ENCODE data around the gene NFATC1.

The NFATC1 gene

GRCh38 chr18:79447703-79448367 lies 52.1 kb downstream of the NFATC1 start:
- Histone ChIP-seq H3K4me1 (ENCODE audit: control insufficient read depth, insufficient read depth, low read length, poor library complexity, severe bottlenecking) (peaks cover 23% of the 10 kb centered on the region), H3K4me3 (ENCODE audit: extremely low read depth, insufficient read depth, low read length, poor library complexity, severe bottlenecking) (no peak overlapping the region)
- WGBS, 2 experiments (ENCODE audit: insufficient coverage in 2 of 2): 95% methylated on average over 22 to 27 of the region's 29 CpGs

GRCh38 chr18:79448621-79449020 lies 52.9 kb downstream of the NFATC1 start:
- WGBS, 2 experiments (ENCODE audit: insufficient coverage in 2 of 2): 97% methylated on average over 23 to 25 of the region's 25 CpGs
- Histone ChIP-seq H3K4me1 (ENCODE audit: control insufficient read depth, insufficient read depth, low read length, poor library complexity, severe bottlenecking) (peaks cover 15% of the 10 kb centered on the region), H3K4me3 (ENCODE audit: extremely low read depth, insufficient read depth, low read length, poor library complexity, severe bottlenecking) (no peak overlapping the region)

More at GRCh38 chr18:79447703-79448367, 52.1 kb downstream of the NFATC1 start:
- Histone ChIP-seq H3K9me3 (ENCODE audit: control insufficient read depth, low read length) (no peaks in the 10 kb centered on the region), H3K27ac (ENCODE audit: low read depth, low read length, severe bottlenecking) (peak overlapping the region; percentile 36), H3K36me3 (ENCODE audit: control insufficient read depth, insufficient read depth, low read length) (peaks cover 70% of the 10 kb centered on the region)

GRCh38 chr18:79449551-79450288 lies 54.0 kb downstream of the NFATC1 start:
- H3K4me1 ChIP-seq (ENCODE audit: control insufficient read depth, insufficient read depth, low read length, poor library complexity, severe bottlenecking): peaks cover 15% of the 10 kb centered on the region
- WGBS, 2 experiments (ENCODE audit: insufficient coverage in 2 of 2): 96 to 97% methylated on average over 22 to 30 of the region's 35 CpGs
- H3K36me3 ChIP-seq (ENCODE audit: control insufficient read depth, insufficient read depth, low read length): peaks cover 81% of the 10 kb centered on the region

More at GRCh38 chr18:79448621-79449020, 52.9 kb downstream of the NFATC1 start:
- peaks cover 75% of the 10 kb centered on the region for H3K36me3 ChIP-seq (ENCODE audit: control insufficient read depth, insufficient read depth, low read length)
- H3K27ac ChIP-seq (ENCODE audit: low read depth, low read length, severe bottlenecking): no peak overlapping the region
- H3K9me3 ChIP-seq (ENCODE audit: control insufficient read depth, low read length): no peaks in the 10 kb centered on the region

GRCh38 chr18:79450289-79451080 lies 54.8 kb downstream of the NFATC1 start:
- WGBS, 2 experiments (ENCODE audit: insufficient coverage in 2 of 2): 90 to 91% methylated on average over 24 to 26 of the region's 28 CpGs
- peaks cover 89% of the 10 kb centered on the region for H3K36me3 ChIP-seq (ENCODE audit: control insufficient read depth, insufficient read depth, low read length)
- no peak overlapping the region for H3K27ac ChIP-seq (ENCODE audit: low read depth, low read length, severe bottlenecking)
- no peak overlapping the region for H3K4me3 ChIP-seq (ENCODE audit: extremely low read depth, insufficient read depth, low read length, poor library complexity, severe bottlenecking)
- H3K9me3 ChIP-seq (ENCODE audit: control insufficient read depth, low read length): no peaks in the 10 kb centered on the region
- H3K4me1 ChIP-seq (ENCODE audit: control insufficient read depth, insufficient read depth, low read length, poor library complexity, severe bottlenecking): peaks cover 15% of the 10 kb centered on the region

More at GRCh38 chr18:79449551-79450288, 54.0 kb downstream of the NFATC1 start:
- Histone ChIP-seq H3K4me3 (ENCODE audit: extremely low read depth, insufficient read depth, low read length, poor library complexity, severe bottlenecking) (no peak overlapping the region), H3K9me3 (ENCODE audit: control insufficient read depth, low read length) (no peaks in the 10 kb centered on the region), H3K27ac (ENCODE audit: low read depth, low read length, severe bottlenecking) (no peak overlapping the region)

GRCh38 chr18:79451237-79452125 lies 55.8 kb downstream of the NFATC1 start:
- H3K36me3 ChIP-seq (ENCODE audit: control insufficient read depth, insufficient read depth, low read length): peaks cover 97% of the 10 kb centered on the region
- no peak overlapping the region for H3K4me3 ChIP-seq (ENCODE audit: extremely low read depth, insufficient read depth, low read length, poor library complexity, severe bottlenecking)
- no peak overlapping the region for H3K27ac ChIP-seq (ENCODE audit: low read depth, low read length, severe bottlenecking)
- no peaks in the 10 kb centered on the region for H3K9me3 ChIP-seq (ENCODE audit: control insufficient read depth, low read length)
- H3K4me1 ChIP-seq (ENCODE audit: control insufficient read depth, insufficient read depth, low read length, poor library complexity, severe bottlenecking): peaks cover 10% of the 10 kb centered on the region
- WGBS, 2 experiments (ENCODE audit: insufficient coverage in 2 of 2): 96 to 97% methylated on average over 41 to 45 of the region's 45 CpGs

GRCh38 chr18:79452190-79452990 lies 56.7 kb downstream of the NFATC1 start:
- WGBS, 2 experiments (ENCODE audit: insufficient coverage in 2 of 2): 96 to 97% methylated on average over 24 to 25 of the region's 26 CpGs
- no peaks in the 10 kb centered on the region for H3K9me3 ChIP-seq (ENCODE audit: control insufficient read depth, low read length)
- H3K27ac ChIP-seq (ENCODE audit: low read depth, low read length, severe bottlenecking): no peak overlapping the region
- H3K4me1 ChIP-seq (ENCODE audit: control insufficient read depth, insufficient read depth, low read length, poor library complexity, severe bottlenecking): peaks cover 2% of the 10 kb centered on the region
- no peak overlapping the region for H3K4me3 ChIP-seq (ENCODE audit: extremely low read depth, insufficient read depth, low read length, poor library complexity, severe bottlenecking)
- peaks cover 98% of the 10 kb centered on the region for H3K36me3 ChIP-seq (ENCODE audit: control insufficient read depth, insufficient read depth, low read length)

- no peak overlapping the region for H3K4me3 ChIP-seq (ENCODE audit: extremely low read depth, insufficient read depth, low read length, poor library complexity, severe bottlenecking)
- peaks cover 97% of the 10 kb centered on the region for H3K36me3 ChIP-seq (ENCODE audit: control insufficient read depth, insufficient read depth, low read length)
- H3K4me1 ChIP-seq (ENCODE audit: control insufficient read depth, insufficient read depth, low read length, poor library complexity, severe bottlenecking): peaks cover 3% of the 10 kb centered on the region
- H3K9me3 ChIP-seq (ENCODE audit: control insufficient read depth, low read length): no peaks in the 10 kb centered on the region
- no peak overlapping the region for H3K27ac ChIP-seq (ENCODE audit: low read depth, low read length, severe bottlenecking)
- WGBS, 2 experiments (ENCODE audit: insufficient coverage in 2 of 2): 95% methylated on average over 18 to 19 of the region's 19 CpGs
Observed at GRCh38 chr18:79452991-79453645, 57.4 kb downstream of the NFATC1 start.

- no peaks in the 10 kb centered on the region for H3K9me3 ChIP-seq (ENCODE audit: control insufficient read depth, low read length)
- 95 to 96% methylated on average over 30 to 32 of the region's 32 CpGs for WGBS, 2 experiments (ENCODE audit: insufficient coverage in 2 of 2)
Observed at GRCh38 chr18:79453816-79454735, 58.3 kb downstream of the NFATC1 start.

More at GRCh38 chr18:79453816-79454735, 58.3 kb downstream of the NFATC1 start:
- Histone ChIP-seq H3K4me1 (ENCODE audit: control insufficient read depth, insufficient read depth, low read length, poor library complexity, severe bottlenecking) (peaks cover 9% of the 10 kb centered on the region), H3K36me3 (ENCODE audit: control insufficient read depth, insufficient read depth, low read length) (peaks cover 92% of the 10 kb centered on the region), H3K4me3 (ENCODE audit: extremely low read depth, insufficient read depth, low read length, poor library complexity, severe bottlenecking) (no peak overlapping the region), H3K27ac (ENCODE audit: low read depth, low read length, severe bottlenecking) (no peak overlapping the region)
